ENCODE measurements around the gene ARFGAP2.
A peak's percentile ranks its signal among the peaks of the same experiment; 100 is the strongest.

The ARFGAP2 gene

DNA sequence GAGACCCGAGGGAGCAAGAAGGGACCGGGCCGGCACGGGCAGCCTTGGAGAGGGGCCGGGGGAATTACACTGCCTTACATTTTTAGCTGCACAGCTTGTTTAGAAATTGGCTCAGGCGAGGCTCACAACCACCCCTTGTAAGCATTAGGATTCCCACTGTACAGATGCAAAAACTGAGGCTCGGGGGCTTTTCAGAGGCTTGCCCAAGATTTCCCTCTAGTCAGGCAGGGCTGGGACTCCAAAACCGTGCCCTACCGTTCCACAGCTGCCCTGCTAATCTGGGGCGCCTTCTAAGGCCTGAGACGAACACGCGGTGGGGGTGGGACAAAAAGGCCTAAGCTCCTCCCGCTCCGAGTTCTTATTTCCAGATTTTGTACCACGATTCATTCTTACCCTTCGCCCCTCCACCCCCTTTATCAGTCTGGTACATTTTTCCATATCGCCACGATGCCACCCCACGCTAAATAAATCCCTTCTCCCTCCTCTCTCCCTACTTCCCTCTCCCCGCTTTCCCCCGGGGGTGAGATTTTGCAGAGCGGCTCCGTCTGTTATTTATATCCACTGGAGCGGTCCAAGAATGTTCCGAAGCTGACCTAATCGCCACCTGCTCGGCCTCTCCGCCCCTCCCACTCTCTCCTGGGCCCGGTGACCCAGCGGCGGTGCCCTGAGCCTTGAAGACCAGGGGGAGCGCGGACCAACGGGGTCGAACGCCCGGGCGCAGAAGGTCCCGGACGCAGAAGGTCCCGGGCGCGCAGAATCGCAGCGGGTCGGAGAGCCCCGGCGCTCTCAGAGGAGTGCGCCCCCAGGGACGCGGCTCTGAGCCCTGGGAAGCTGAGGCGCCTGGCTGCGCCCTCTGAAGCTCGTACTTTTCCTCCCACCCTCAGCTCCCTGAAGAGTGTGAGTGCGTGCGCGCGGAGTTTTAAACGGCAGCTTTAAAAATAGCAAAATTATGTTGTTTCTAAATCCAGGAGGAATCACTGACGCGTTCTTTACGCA lies 10.3 kb upstream of the ARFGAP2 start:
- peak; percentile 66 for DNase-seq (ENCODE audit: low spot score)

DNA sequence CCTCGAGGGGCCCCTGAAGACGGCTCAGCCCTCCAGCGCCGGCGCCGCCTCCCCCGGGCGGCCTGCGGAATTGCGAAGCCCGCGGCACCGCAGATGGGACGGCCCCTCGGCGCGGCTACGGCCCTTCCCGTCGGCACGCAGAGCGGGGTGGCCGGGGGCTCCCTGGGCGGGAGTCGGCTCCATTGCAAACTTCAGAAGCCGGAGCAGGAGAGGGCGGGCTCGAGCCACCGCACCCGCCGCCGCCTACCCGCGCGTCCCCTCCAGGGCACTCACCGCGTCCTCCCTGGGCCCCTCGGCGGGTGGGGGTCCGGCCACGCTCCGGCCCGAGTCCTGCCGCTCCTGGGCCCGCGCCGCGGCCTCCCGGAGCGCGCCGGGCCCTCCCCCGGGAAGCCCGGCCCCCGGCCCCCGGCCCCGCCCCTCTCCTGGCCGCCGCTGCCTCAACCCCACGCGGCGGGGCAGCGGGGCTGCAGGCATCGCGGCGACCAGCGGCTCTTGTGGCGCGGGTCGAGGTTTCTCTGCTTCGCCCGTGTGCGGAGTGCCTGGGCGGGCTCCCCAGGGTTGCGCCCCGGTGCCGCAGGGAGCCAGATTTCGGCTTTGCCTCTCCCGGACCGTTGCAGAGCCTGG lies 9.5 kb upstream of the ARFGAP2 start, which contains the start of gene PACSIN3:
Gene PACSIN3 (minus strand): TSS at position 359 of the 624 bp plus-strand sequence. CDS start 3,707 bp downstream, outside the sequence.
- DNase-seq (ENCODE audit: low spot score), result peak; percentile 79

DNA sequence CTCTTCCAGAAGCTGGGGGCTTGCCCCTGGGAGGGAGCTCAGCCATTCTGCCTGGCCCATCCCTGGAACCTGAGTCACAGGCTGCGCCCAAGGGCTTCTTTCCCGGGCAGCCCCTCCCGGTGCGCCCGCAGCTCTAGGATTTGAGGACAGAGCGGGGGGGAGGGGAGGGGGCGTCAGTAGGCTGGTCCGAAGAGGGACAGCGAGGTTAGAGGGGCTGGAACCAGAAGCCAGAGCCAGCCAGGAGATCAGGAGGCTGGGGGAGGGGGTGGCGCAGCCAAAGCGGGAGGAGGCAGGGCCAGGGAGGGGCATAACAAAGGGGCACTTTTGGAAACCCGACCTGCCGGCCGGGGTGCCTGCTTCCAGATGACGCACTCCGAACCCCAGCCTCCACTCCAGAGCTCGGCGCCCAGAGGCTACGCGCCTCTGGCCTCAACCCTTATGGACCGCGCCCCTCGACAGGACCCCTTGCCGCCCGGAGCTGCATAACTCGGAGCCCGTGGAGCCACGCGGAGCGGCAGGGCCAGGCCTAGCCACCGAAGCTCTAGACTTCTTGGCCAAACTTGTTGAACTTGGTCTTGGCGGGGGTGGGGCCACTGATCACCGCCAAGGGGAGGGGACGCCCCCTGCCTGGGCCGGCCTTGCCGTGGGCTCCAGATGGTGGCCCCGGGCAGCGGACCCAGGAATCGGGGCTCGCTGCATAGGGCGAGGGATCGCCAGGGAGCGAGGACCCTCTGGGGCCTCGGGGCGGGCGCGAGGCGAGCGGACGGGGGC lies 8.8 kb upstream of the ARFGAP2 start:
- peak; percentile 57 for DNase-seq (ENCODE audit: low spot score)

DNA sequence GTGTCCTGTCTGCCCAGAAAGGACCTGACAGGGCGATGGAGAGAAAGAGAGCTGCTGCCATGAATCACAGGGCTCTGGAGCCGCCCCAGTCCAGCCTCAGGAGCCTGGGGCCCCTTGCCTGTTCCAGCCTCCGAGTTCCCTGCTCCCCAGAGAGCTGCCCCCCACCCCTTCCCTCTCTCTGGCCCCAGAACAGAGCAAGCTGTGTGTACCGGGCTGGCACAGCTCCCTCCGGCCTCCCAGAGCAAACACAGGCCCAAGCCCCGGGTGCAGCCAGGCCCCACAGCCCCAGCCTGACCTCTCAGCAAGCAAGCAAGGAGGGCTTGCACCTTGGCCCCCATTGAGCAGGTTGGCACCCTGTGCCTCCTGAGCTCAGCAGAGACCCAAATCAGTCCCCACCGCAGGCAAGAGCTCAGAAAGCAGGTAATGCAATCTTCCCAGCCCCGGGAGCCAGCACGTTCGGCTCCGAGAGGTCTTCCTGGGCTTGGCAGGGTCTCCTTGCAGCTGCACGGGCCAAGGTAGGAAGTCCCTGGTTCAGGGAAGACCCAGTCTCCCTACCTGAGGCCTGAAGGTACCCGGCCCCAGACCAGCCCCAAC lies 8.1 kb upstream of the ARFGAP2 start:
- peak; percentile 61 for DNase-seq (ENCODE audit: low spot score)

DNA sequence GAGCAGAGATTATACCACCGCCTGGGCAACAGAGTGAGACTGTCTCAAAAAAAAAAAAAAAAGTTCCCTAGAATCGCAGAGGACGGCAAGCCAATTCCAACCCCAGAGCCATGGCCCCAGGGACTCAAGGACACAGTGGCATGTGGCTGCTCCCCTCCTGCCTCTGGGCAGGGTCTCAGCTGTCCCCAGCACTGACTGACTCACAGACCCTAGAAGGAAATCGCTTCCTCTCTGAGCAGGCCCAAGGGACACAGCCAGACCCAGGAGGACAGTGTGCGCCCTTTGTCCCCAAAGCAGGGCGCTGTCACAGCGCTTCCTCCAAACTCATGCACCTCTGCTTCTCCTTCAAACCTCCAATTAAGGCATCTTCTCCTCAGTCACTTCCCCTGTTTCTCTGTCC lies 7.3 kb upstream of the ARFGAP2 start:
- DNase-seq (ENCODE audit: low spot score), result no peak

DNA sequence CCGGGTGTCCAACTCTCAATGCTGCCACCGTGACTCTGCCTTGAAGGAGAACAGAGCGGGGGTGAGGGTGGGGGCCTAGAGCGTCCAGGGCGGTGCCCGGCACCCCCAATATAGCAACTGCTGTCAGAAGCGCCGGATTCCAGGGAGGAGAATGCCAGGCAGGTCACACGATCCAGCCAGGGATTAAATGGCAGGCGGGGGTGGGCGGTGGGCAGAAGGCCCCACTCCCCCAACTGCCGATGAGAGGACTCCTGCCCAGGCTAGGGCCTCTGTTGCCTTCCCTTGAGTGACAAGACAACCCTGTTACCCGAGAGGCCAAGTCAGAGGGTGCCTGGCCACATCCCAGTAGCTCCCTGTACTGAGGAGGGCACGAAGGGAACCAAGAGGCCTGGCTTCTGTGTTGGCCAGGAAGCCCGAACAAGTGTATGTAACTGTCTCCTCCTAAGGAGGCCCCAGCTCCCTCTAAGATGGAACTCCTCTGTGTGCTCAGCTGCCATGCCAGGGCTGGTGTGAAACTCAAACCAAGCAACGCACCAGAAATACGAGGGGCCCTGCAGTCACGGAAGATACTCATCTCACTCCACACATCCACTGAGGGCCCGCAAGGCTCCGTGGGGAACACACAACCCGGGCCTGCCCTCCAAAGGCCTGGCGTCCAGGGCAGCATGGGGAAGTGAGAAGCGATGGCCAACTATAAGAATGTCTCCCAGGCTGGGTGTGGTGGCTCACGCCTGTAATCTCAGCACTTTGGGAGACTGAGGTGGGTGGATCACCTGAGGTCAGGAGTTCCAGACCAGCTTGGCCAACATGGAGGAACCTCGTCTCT lies 6.6 kb upstream of the ARFGAP2 start:
- no peak for DNase-seq (ENCODE audit: low spot score)

DNA sequence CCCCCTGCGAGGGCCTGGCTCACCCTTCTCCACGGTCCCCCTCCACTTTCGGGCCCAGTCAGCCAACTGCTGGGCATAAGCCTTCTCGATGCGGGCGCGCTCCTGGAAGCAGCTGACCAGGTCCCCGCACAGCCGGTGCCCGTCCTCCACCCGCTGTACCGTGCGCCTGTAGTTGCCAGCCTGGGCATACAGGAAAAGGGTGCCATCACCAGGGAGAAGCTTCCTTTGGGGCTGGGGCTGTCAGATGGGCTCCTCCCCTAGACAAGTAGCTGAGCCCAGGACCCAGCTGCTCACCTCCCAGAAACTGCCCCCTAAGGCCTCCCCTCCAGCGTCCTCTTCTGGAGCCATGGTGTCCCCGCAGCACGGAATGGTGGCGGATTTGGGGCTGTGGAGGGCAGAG lies 5.7 kb upstream of the ARFGAP2 start:
- DNase-seq (ENCODE audit: low spot score), result no peak

DNA sequence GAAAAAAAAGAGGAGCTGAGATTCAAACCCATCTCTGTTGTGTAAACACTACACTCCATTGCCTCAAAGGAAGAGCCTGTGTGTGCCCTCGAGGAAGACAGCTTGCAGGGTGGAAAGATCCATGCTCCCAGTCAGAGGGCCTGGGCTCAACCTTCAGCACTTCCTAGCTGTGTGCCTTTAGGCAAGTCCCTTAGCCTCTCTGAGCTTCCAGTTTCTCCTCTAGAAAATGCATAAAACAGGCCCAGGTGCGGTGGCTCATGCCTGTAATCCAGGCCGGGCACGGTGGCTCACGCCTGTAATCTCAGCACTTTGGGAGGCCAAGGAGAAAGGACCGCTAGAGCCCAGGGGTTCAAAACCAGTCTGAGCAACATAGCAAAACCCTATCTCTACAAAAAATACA lies 4.6 kb upstream of the ARFGAP2 start:
- no peak for DNase-seq (ENCODE audit: low spot score)

DNA sequence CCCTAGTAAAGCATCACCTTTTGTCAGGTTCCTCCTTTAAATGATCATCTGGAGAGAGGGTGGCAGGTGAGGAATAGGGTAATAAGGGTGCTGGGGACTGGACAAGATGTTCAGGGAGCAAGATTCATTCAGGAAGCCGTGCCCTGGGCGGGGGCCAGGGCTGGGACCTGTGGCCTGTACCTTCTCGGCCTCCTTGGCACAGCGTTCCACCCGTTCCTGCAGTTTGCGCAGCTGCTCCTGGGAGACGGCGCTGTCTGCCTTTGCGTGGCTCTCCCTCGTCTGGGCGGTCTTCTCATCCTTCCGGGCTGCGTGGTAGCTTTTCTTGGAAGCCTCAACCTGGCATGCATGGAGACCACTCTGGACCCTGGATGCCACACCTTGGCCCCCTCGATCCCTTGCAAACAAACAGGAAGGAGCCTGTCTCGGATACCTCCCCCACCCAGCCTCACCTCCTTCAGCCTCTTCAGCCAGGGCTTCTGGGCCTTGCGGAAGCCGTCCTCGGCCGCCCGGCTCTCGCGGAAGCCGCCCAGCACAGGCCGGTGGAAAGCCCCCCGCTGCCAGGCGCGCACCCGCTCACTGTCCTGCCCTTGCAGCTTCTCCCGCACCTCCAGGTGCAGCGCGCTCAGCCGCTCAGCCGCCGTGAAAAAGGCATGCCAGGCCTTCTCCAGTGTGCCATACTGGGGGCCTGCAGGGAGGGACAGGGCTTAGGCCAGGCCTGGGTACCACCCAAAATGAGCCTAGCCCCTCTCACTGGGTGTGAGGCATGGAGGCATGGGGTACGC lies 3.5 kb upstream of the ARFGAP2 start:
- no peak for DNase-seq (ENCODE audit: low spot score)

DNA sequence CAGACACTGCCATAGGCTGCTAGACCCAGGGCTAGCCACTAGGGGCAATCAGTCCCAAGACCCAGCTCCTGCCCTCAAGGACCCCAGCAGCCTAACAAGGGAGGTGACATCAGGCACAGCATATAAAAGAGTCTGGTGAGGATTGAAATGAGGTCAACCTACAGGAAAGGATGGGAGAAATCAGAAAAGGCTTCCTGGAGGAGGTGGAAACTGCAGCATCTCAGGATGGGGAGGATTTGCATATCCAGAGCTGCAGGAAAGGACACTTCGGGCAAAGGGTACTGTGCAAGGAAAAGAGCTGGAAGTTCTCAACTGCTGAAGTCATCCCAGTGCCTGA lies 2.9 kb upstream of the ARFGAP2 start:
- peak; percentile 89 for DNase-seq (ENCODE audit: low spot score)

DNA sequence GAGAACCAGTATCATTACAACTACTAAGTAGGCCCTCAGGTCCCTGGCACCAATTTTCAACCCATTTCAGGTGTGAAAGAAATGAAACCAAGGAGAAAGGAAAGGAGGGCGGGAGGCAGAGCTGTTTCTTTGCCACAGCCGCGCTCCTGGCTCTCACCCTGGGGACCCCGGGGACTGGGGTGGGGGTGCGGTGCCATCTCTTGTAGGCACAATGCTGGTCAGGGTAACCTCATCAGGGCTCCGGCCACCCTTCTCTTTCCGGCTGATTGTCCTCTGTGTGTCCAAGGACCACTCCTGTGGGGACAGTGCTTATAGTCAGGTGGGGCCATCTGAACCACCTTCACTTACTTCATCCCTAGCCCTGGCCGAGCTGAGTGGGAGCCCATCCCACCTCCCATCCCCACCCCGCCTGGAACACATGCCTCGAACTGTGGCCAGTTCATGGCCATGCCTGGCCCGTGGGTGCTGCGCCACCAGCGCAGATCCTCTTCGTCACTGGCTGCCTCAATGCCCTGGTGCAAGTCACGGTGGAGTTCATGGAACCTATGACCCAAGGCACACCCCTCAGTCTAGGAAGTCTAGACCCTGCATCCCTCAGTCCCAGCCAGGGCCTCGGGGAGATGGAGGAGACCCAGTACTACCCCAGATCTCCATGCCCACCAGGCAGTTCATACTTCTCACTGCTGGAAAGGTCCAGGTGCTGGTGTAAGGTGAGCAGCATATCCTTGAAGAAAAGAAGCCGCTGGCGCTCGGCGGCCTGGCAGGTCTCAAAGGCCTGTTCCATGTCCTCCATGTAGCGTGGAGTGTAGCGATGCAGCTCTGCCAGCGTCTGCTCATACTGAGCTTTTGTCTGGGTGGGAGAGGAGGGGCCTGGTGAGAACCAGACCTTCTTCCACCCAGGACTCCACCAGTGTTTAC lies 2.3 kb upstream of the ARFGAP2 start:
- no peak for DNase-seq (ENCODE audit: low spot score)

DNA sequence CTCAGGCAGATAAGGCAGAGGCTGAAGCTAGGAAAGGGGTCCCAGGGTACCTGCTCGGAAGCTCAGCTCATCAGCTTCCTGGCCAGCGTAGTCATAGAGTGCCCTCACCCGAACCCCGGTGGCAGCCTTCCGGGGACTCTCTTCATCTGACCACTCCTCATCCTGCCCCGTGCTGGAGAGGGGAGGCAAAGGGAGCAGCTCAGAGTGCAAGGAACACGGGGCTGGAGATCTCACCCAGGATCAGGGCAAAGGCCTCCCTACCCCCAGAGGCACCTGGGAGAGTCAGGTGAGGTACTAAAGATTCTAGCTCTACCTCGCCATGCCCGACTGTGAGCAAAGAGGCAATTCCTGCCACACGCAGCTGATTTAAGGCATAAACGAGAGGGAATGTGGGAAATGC lies 1.6 kb upstream of the ARFGAP2 start:
- no peak for DNase-seq (ENCODE audit: low spot score)

DNA sequence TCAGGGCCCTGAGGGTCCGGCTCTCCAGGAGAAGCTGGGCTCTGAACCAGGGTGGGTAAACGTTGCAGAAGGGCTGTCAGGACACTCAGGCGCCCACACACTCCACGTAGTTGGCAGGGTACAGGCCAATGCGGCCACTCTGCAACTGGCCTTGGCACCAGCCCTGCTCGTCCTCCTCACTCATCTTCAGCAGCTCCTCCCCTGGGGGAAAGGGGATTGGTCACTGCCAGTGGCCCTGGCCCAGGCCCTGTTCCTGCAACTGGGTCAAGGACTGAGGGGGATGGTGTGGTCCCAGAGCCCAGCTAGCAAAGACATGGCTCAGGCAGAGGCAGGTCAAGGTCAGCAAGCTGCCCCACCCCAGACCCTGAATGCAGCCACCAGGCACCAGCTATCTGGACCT lies 1.2 kb upstream of the ARFGAP2 start:
- DNase-seq (ENCODE audit: low spot score), result no peak

DNA sequence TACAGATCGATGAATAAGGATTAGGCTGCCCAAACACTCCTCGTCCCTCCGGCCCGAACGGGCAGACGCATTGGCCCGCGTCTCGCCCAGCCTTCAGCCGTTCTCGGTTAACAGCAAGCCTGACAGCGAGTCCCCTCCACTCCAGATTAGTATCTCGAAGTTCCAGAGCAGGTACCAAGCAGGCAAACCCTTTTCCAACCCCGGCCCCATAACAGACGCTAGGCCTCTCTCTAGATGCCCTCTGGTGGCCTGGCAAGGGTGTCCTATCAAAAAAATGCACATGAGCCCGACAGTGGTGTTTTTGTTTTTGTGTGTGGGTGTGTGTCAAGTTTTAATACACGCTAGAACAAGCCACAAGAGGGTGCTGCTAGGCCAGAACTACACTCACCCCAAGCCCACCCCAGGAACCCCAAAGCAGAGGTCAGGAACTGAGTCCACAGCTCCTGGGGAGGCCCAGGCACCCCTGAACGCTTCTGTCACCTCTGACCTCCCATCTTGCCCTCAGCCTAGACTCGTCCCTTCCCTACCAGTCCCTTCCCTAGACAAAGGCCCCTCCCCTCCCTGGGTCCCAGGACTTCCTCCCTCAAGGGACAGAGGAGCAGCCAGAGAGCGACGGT lies 658 bp upstream of the ARFGAP2 start:
- peak; percentile 71 for DNase-seq (ENCODE audit: low spot score)

DNA sequence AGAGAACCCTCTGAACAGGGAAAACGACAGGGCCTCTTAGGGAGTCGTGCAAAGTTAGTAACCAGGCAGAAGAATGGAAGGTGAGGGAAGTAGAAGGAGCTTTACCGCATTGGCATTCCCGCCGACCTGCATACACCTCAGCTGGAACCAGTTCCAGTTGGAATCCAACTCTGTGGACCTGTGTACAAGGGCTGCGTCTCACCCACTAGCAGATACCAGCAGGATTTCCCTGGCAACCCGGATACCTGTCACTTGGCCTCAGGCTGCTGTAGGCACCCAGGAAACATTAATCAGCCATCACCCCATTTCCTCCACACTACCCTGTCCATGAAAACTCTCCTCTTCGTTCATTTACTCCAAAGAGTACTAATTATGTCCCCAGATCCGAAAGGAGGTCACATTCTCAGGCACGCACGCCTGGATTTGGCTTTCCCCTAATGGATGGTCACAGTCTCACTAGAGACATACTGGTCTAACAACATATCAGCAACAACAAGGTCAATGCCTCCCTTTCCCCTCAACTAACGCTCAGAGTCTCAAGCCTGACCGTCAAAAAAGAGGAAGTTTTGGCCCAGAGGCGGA lies 842 bp downstream of the ARFGAP2 start:
- no peak for DNase-seq (ENCODE audit: low spot score)

DNA sequence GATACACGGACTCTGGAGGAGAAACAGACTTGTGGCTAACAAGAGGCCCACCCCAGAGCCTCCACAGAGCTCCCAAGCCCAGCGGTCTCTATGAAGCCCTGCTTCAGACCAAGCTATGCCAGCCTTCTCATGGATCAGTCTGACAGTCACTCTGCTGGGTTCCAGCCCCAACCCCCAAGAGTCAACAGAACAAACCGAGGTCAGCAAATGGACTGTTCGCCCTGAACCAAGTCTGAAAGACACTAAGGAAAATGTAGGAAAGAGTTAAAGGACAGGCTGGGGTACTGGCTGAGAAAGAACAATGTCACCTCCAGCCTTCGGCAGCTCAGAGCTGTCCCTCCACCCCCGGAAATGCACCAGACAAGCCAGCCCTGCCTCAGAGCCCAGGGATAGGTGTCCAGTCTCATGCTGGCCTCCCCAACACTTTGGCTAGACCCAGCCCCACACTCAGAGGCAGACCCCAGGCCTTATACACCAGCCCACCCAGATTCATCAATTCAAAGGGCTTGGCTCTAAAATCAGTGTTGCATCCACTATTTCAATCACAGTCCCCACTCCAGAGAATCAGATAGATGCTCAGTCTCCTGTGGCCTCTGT lies 3.8 kb downstream of the ARFGAP2 start:
- no peak for DNase-seq (ENCODE audit: low spot score)

DNA sequence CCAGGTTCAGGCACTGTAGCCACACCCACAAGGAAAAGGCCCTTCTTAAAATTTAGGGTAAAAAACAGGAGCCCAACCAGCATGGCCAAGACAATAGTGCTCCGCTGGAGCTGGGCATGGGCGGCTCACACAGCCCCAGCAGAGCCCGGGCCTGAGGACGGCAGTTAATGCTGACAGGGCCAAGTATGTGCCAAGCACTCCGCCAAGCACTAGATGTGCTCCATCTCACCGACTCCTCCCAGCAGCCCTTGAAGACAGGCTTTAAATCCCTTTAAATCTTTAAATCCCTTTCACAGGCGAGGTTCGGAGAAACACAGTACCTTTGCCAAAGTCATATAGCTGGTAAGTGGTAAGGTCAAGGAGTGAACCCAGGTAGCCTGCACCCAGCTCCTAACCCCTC lies 4.8 kb downstream of the ARFGAP2 start:
- no peak for DNase-seq (ENCODE audit: low spot score)
